Embryonic facial prominence (tissue), 1 donor: ENCODE results near the gene FAM13C.
"Not testable (repeated sequence)": the region's sequence is repeated elsewhere in the genome, so short reads cannot be mapped to it uniquely, and the experiment has no call there.

Source experiments
- DNase-seq: peaks from one replicate; pipeline ENCODE4 v3.0.0-alpha.2; 2016; ENCODE audit errors: extremely low spot score

The FAM13C gene

DNA sequence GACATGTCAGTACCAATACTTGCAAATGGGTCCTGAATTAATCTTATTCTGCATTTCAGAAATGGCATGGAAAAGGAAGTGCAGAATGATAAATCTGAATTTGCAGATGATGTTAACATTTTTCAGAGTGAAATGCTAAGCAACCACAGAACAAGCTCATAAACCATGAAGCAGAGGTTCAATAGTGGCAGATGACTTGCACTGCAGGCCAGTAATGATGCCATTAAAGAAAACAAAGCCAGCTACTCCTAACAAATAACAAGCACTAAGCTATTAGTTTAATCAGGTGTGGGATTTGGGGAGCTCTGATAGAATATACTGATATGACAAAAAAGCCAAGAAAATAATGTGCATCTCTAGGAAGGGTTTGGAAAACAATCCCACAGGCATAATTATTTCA, 85.4 kb downstream of the FAM13C start:
- no peak for DNase-seq

- DNase-seq: no peak
Measured at GRCh38 chr10:59276133-59276532, 86.2 kb downstream of the FAM13C start.

DNA sequence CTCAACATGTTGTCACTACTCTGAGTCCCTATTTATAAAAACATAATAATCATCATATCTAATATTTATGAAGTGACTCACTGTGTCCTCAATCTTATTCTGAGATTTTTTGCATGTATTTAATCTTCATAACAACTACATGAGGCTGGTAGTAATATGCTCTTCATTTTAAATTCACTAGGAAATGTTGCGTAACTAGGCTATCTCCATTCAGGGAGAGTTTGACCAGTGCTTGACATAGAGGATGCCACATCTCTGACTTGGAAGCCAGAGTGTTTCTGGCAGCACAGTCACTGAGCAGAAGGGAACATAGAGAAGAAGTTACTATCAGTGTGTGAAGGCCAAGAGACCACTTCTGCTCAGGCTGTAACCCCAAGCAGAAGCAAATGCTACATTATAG, 88.9 kb downstream of the FAM13C start:
- DNase-seq: no peak

DNA sequence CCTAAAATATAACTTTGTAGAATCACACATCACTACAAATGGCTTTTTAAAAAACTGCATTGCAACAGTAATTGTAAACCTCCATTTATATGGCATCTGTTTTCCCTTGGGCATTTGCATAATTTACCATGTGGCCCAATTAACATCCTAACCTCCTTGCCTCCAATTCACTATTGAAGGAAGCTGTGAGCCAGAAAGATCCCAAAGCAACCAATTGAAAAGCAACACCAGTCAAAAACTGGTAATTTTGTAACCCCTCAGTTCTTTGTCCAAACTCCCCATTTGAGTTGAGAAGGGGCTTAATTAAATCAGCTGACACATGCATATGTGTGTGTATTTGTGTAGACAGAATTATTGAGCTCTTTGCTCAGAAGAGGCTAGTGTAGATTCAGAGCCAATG, 90.3 kb downstream of the FAM13C start:
- DNase-seq: no peak

DNA sequence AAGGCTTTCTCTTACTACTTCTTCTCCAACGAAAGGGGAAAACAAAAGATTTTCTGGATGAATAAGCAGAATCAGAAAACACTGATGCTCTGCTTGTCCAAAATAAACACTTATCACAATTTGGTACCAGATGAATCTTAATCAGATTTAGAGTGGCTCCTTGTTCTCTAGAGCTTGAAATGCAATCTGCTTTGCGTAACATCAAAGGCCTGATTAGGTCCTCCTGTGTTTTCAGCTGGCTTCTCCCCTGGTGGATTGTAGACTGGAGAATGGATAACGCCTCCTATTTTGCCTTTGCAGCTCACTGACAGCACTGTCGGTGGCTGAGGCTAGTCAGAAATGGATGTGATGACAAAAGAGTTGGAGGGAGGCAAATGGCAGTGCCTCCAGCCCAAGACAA, 91.2 kb downstream of the FAM13C start:
- DNase-seq: no peak

DNA sequence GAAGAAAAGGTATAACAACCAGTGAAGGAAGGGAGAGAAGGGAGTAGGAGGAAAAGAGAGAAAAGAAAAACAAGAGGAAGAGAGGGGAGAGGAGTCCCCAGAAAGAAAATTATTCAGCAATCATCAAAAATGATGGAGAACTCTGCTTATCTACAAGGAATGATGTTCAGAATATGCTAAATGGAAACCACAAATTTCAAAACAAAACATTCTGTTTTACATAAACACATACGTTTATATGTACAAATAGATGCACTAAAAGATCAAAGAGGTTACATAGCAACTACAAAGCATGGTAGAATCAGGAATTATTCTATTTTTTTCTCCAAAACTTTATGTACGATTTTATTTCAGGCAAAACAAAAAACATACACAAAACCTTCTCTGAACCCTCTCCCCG, 91.9 kb downstream of the FAM13C start:
- DNase-seq: no peak

DNA sequence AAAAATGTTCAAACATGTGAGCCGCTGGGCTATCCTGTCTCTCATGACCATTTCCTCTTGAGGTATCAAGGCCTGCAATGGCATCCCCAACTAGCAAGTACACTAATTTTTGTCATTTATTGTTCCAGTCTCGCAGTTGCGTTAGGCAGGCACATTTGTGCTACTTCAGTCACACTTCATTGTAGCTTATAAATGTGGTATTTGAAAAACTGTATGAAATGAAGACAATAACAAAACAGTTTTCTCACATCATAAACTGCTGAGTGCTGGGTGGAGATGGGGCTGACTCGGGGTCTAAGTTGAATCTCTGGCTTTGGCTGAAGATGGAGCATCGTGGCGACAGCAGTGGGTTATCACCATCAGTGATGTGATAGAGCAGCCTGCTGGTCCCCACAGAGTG, 92.7 kb downstream of the FAM13C start:
- DNase-seq: no peak

GRCh38 chr10:59268460-59268859, 93.9 kb downstream of the FAM13C start:
- DNase-seq: no peak

DNA sequence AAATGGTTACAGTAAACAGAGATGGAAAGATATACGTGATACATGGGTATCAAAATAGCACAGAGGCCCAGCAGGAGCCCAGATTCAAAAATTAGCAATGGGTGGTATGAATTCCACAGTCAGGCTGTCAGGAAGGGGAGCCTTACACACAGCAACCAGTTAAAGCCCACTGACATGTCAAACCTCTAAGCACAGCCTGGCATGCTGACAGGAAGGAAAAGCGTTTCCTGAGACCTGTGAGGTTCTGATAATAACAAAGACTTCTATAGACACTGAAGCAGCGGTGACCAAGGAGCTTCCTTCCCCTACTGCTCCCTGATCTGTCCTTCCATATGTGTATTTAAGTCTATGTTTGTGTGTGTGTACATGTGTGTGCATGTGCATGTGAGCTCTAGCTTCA, 96.0 kb downstream of the FAM13C start:
- DNase-seq: no peak

- no peak for DNase-seq
Measured at GRCh38 chr10:59265141-59265540, 97.2 kb downstream of the FAM13C start.

DNA sequence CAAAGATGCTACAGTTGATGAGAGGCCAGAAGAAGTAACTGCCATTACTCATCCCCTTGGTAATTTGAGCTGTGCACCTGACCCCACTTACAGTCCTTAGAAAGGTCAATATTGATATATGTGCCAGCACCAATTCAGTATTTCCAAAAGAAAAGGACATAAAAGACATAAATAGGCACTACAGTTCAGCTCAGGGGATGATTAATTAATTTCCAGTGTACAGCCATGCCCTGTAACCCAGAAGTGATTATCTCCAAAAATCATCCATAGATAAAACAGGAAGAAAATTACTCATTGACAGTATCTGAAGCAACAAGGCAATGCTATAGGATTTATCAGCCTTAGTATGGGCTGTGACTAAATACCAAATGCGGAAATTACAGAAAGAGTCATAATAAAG, 103.5 kb downstream of the FAM13C start:
- no peak for DNase-seq

- no peak for DNase-seq
Measured at GRCh38 chr10:59257224-59257623, 105.1 kb downstream of the FAM13C start.

- no peak for DNase-seq
Measured at GRCh38 chr10:59255463-59255862, 106.9 kb downstream of the FAM13C start.

GRCh38 chr10:59252491-59252890, 109.9 kb downstream of the FAM13C start:
- DNase-seq: no peak

GRCh38 chr10:59245686-59246085, 116.7 kb downstream of the FAM13C start:
- no peak for DNase-seq

GRCh38 chr10:59244871-59245270, 117.5 kb downstream of the FAM13C start:
- DNase-seq: no peak

DNA sequence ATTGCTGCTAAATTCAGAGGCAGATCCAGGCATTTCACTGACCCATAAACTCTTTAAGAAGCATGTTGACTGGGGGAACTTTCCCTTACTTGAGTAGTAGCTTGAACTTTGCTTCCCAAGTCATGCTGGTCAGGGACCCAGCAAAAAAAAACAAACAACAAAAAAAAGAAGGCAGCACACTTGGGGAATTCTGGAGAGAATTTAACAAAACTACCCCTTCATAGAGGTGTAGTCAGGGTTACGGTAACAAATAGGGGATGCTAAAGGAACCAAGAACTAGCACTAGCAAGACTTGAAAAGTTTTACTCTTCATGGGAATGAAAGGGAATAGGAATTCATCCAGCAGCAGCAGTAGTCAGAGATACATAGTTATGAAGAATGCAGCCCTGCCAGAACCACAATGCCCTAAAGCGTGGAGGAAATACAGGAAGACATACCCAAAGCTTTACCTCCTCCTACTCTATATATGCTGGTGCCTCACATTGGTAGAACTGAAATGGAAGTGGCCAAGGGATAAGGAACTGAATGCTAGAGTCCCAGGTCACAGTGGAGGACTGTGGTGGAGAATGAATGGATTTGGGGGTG, 118.6 kb downstream of the FAM13C start:
- no peak for DNase-seq

GRCh38 chr10:59242991-59243390, 119.4 kb downstream of the FAM13C start:
- DNase-seq: no peak

DNA sequence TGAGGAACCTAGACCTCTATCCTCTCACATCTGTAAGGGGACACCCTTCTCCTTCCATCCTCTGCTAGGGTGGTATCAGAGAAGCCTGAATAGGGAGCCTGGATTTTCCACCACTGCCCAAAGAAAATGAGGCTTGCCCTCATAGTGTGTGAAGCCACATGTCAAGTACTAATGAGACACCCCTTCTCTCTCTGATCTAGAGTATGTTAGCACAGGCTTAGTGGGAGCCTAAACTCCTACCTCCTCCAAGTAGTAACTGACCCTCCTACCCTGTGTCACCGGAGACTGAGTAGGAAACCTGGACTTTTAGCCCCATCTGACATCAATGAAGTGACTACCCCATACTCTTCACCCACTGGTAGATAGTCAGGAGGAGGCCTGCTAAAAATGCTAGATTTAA, 120.3 kb downstream of the FAM13C start:
- DNase-seq: no peak

DNA sequence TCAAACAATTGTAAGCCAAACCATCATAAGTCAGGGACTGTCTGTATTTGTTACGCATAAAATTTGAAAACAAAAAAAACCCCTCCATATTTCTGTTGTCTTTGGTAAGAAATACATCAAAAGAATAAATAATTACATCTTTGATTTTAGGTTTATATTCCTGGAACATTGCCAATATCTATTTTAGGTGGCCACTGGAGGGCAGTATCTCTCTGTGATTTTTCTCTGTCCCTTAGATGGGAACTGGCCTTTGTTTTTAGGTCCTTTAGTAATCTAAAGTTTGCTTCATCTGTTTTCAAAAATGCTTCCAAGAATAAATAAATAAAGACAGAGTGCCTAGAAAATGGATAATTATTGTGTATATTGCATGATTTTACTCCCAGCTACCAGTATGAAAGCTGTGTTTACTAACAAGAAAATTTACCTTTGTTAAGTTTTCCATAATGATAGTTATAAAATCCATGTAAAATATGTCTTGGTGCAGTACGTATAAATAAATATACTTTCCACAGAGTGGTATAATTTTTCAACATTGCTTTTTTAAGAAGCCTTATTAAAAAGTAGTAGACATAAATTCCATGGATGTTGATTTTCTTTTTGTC, 121.7 kb downstream of the FAM13C start:
- peak; percentile 53 for DNase-seq

DNA sequence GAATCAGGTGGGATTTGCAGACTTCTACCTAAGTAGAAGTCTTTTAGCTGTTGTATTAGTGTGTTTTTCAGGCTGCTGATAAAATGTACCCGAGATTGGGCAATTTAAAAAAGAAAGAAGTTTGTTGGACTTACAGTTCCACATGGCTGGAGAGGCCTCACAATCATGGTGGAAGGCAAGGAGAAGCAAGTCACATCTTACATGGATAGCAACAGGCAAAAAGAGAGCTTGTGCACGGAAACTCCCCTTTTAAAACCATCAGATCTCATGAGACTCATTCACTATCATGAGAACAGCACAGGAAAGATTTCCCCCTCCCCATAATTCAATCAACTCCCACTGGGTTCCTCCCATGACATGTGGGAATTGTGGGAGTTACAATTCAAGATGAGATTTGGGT, 123.2 kb downstream of the FAM13C start:
- DNase-seq: not testable (repeated sequence)

DNA sequence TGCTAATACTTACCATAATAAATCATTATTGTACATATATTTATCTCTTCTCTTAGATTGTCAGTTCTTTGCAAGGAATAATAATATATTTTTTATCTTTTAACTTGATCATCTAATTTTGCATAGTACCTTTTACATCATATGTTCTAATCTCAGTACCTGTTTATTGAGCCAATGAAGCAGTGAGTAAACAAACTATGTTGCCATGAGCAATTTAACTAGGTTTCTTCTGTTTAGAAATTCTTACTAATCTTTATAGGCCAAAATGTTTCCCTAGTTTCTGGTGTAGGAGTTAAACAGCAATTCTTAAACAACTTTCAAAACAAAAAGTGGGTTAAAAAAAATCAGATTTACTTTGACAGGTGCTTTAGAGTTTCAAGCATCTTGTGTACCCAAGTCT, 124.6 kb downstream of the FAM13C start:
- no peak for DNase-seq

DNA sequence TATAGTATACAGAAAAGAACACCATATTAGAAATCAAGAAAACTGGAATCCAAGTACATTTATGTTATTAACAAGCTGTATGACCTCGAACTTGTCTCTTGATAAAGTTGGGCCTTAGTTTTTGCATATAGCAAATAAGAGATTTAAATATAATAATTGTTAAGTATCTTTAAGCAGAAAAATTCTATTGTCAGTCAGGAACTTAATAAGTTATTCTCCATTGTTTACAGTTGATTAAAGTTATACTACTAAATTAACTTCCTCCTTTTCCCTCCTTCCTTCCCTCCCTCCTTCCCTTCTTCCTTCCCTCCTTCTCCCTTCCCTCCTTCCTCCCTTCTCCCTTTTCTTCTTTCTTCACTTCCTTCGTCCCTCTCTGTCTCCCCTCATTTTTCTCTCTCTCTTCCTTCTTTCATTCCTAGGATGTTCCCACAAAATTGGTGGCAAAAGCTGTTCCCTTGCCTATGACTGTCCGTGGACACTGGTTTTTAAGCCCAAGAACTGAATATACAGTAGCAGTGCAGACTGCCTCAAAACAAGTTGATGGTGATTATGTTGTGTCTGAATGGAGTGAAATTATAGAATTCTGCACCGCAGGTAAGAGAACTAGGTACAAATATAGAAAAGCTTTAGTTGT, 126.2 kb downstream of the FAM13C start:
- no peak for DNase-seq
